Activated CD8-positive, alpha-beta memory T cell treated with anti-CD3 and anti-CD28 coated beads, Interleukin-2, amount 50 U/mL, for 48 hours (primary cell): Measurements from ENCODE around the gene SLC13A3.

Experiments used
- DNase-seq: peaks from one replicate; pipeline ENCODE4 v3.0.0-alpha.2; 2020

SLC13A3 gene

GRCh38 chr20:46651091-46651962, at the start of gene SLC13A3:
Gene SLC13A3 (minus strand): TSS chr20:46651459. CDS start chr20:46651421, 38 bp downstream.
- DNase-seq = no peak

GRCh38 chr20:46701057-46701456, 49.8 kb upstream of the SLC13A3 start:
- DNase-seq = no peak

- no peak for DNase-seq
Observed at GRCh38 chr20:46700481-46700880, 49.2 kb upstream of the SLC13A3 start.

GRCh38 chr20:46699651-46700359, 48.5 kb upstream of the SLC13A3 start:
- DNase-seq = no peak

- no peak for DNase-seq
Observed at GRCh38 chr20:46698788-46699187, 47.5 kb upstream of the SLC13A3 start.

- DNase-seq = no peak
Observed at GRCh38 chr20:46696791-46697279, 45.6 kb upstream of the SLC13A3 start.

GRCh38 chr20:46695892-46696291, 44.6 kb upstream of the SLC13A3 start:
- no peak for DNase-seq

- no peak for DNase-seq
Observed at GRCh38 chr20:46694484-46694883, 43.2 kb upstream of the SLC13A3 start.

GRCh38 chr20:46691196-46691595, 39.9 kb upstream of the SLC13A3 start:
- no peak for DNase-seq

GRCh38 chr20:46690219-46691106, 39.2 kb upstream of the SLC13A3 start:
- no peak for DNase-seq

- no peak for DNase-seq
Observed at GRCh38 chr20:46689754-46690085, 38.5 kb upstream of the SLC13A3 start.

- DNase-seq = peak; percentile 94
Observed at GRCh38 chr20:46689082-46689753, 38.0 kb upstream of the SLC13A3 start, which contains the start of gene TP53RK. Gene TP53RK (minus strand): TSS chr20:46689444. CDS start chr20:46689414, 30 bp downstream.

GRCh38 chr20:46688151-46689081, 37.2 kb upstream of the SLC13A3 start:
- no peak for DNase-seq

- no peak for DNase-seq
Observed at GRCh38 chr20:46683939-46684750, 32.9 kb upstream of the SLC13A3 start.

- no peak for DNase-seq
Observed at GRCh38 chr20:46683668-46683938, 32.3 kb upstream of the SLC13A3 start.

GRCh38 chr20:46683011-46683667, 31.9 kb upstream of the SLC13A3 start:
- no peak for DNase-seq

- no peak for DNase-seq
Observed at GRCh38 chr20:46682063-46682821, 31.0 kb upstream of the SLC13A3 start.

GRCh38 chr20:46681032-46681854, 30.0 kb upstream of the SLC13A3 start:
- DNase-seq = peak; percentile 83
